Retinal pigment epithelial cell (primary cell): ENCODE measurements around the gene SHB.

Experiments
- DNase-seq: peaks from one replicate; pipeline ENCODE4 v3.0.0-alpha.2; 2010; ENCODE audit warnings: low read depth
- H3K4me3 ChIP-seq: 2 replicates; pipeline ENCODE4 v1.5.1; 2011; ENCODE audit warnings: mild to moderate bottlenecking, low read length, control low read depth, moderate library complexity
- TF ChIP-seq, protein P1 (sequence below): conservative IDR thresholded peaks from 2 replicates; pipeline ENCODE4 v1.5.1; 2011; ENCODE audit warnings: low read depth, low read length, control low read depth, inconsistent platforms

Gene SHB

DNA sequence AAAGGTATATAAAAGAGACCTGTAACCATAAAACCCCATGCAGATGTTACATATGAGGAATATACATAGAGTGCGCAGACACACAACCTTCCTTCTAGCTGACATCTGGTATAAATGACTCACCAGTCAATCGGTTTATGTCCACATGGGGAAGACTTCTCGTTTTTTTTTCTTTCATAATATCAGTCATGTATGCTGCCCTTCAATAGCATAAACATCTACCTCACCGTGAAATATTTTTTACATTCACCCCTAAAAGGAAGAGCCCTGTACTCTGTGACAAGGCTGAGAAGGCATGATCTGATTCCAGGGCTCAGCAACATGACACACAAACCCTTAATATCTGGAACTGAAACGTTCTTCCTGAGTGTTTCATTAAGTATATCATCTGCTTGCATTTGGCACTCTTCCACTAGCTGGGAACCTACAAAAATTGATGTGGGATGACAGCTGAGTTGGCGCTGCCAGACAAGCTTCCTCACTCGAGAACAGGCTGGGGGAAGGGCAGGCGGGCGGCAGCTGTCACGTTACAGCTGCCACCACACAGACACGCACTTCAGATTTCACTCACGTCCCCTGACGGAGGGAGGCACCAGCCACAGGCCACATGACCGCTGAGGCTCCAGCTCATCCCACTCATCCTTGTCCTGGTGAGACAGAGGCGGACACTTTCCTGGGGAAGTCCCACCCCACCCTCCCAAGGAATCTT is 74.2 kb downstream of the SHB start:
- TF ChIP-seq, protein P1, sequence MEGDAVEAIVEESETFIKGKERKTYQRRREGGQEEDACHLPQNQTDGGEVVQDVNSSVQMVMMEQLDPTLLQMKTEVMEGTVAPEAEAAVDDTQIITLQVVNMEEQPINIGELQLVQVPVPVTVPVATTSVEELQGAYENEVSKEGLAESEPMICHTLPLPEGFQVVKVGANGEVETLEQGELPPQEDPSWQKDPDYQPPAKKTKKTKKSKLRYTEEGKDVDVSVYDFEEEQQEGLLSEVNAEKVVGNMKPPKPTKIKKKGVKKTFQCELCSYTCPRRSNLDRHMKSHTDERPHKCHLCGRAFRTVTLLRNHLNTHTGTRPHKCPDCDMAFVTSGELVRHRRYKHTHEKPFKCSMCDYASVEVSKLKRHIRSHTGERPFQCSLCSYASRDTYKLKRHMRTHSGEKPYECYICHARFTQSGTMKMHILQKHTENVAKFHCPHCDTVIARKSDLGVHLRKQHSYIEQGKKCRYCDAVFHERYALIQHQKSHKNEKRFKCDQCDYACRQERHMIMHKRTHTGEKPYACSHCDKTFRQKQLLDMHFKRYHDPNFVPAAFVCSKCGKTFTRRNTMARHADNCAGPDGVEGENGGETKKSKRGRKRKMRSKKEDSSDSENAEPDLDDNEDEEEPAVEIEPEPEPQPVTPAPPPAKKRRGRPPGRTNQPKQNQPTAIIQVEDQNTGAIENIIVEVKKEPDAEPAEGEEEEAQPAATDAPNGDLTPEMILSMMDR = no peak
- DNase-seq = no peak

GRCh38 chr9:37992924-37993349 is 76.1 kb downstream of the SHB start:
- TF ChIP-seq, protein P1 = no peak
- no peak overlapping the region for H3K4me3 ChIP-seq
- DNase-seq = no peak

More for the DNA sequence above, 74.2 kb downstream of the SHB start:
- H3K4me3 ChIP-seq = no peak overlapping the region

- TF ChIP-seq, protein P1 = no peak
- H3K4me3 ChIP-seq = no peak overlapping the region
- DNase-seq = no peak
Measured at GRCh38 chr9:37990404-37991015, 78.5 kb downstream of the SHB start.

DNA sequence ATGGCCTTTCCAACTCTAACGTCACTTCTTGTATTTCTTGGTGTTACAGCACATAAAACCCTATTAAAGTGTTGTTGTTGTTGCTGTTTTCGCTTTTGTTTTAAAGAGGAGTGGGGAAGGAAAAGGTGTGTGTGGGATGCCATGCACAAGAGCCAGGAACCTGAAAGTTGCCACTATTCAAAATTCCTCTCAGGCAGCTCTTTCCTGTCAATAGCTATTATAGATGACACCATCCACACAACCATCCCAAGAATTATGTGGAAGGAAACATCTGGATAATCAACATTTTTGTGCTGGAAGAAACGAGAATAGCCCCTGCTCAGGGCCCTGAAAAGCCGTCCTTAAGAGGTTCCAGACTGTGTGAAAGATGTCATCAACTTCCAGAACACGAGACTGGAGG is 79.3 kb downstream of the SHB start:
- no peak overlapping the region for H3K4me3 ChIP-seq
- DNase-seq = no peak
- TF ChIP-seq, protein P1 = no peak

GRCh38 chr9:37988602-37989001 is 80.4 kb downstream of the SHB start:
- TF ChIP-seq, protein P1 = no peak
- H3K4me3 ChIP-seq = no peak overlapping the region
- DNase-seq = no peak

- H3K4me3 ChIP-seq = no peak overlapping the region
- no peak for DNase-seq
- TF ChIP-seq, protein P1 = no peak
Measured at GRCh38 chr9:37988041-37988440, 81.0 kb downstream of the SHB start.

GRCh38 chr9:37987467-37987981 is 81.5 kb downstream of the SHB start:
- no peak for DNase-seq
- no peak overlapping the region for H3K4me3 ChIP-seq
- TF ChIP-seq, protein P1 = no peak
